Transverse colon (tissue), 4 donors: ENCODE results near the gene TMEM123. TPM values are rescaled to one million over a fixed set of nuclear protein-coding genes. Genes with fewer than 3 reads are reported as not detected.

Source experiments
- DNase-seq: peaks from one replicate; pipeline ENCODE4 v3.0.0-alpha.2; 2019
- H3K27ac ChIP-seq, 4 donors: fragments of 200-600 bp; sonication (generic); 2 replicates each; pipeline ENCODE4 v1.5.1; 2016 to 2018; ENCODE audit warnings: inconsistent platforms in 4 of 4
- H3K27me3 ChIP-seq: fragments of 200-600 bp; sonication (generic); 2 replicates; pipeline ENCODE4 v1.5.1; 2017; ENCODE audit warnings: inconsistent platforms
- H3K36me3 ChIP-seq, 4 donors: fragments of 200-600 bp; sonication (generic); 2 replicates each; pipeline ENCODE4 v1.5.1; 2017 to 2019; ENCODE audit warnings: inconsistent platforms in 4 of 4
- H3K4me1 ChIP-seq, 4 donors: fragments of 200-600 bp; sonication (generic); 2 replicates each; pipeline ENCODE4 v1.5.1; 2017 to 2020; ENCODE audit warnings: inconsistent platforms in 4 of 4
- H3K4me3 ChIP-seq, 4 donors: fragments of 200-600 bp; sonication (generic); 1 replicate in 1 of 4; 2 replicates in 3 of 4; pipeline versions ENCODE4 v1.5.1 to v1.6.1; 2017 to 2019; ENCODE audit warnings: inconsistent platforms in 4 of 4
- H3K9me3 ChIP-seq, 2 donors: fragments of 200-600 bp; sonication (generic); 2 replicates each; pipeline ENCODE4 v1.5.1; 2017 to 2019; ENCODE audit warnings: inconsistent platforms in 2 of 2
- CTCF ChIP-seq, 5 experiments: fragments of 200-600 bp in 3 of 5; fragments of 450-650 bp in 2 of 5; sonication (generic) in 3 of 5; IDR thresholded peaks; 1 replicate in 2 of 5; 2 replicates in 3 of 5; pipeline ENCODE4 v1.5.1; 2016 to 2017; ENCODE audit warnings: antibody characterized with exemption in 5 of 5, inconsistent platforms in 3 of 5, mild to moderate bottlenecking in 2 of 5, moderate library complexity in 1 of 5
- EP300 ChIP-seq: sonication (generic); formaldehyde crosslinking; IDR thresholded peaks from one replicate; pipeline ENCODE4 v1.6.1; 2017; ENCODE audit warnings: antibody characterized with exemption, low read depth
- POLR2A ChIP-seq: fragments of 450-650 bp; IDR thresholded peaks from one replicate; pipeline ENCODE4 v1.6.1; 2016; ENCODE audit warnings: antibody characterized with exemption, mild to moderate bottlenecking, moderate library complexity
- POLR2AphosphoS5 ChIP-seq, 3 donors: sonication (generic); formaldehyde crosslinking; IDR thresholded peaks; one replicate each; pipeline ENCODE4 v1.6.1; 2016; ENCODE audit warnings: antibody characterized with exemption in 3 of 3
- WGBS, 2 donors: methylation state at CpG; one replicate each; pipeline ENCODE4 v1.1.5; 2018; ENCODE audit warnings: low coverage in 1 of 2; 5-methylcytosine and 5-hydroxymethylcytosine counted together
- in situ Hi-C, 4 donors: fragments of 200-750 bp; cut with MboI; loops; one replicate each; pipeline versions ENCODE4 v1.15.0 to v1.15.1; 2017; ENCODE audit warnings: low sequenced_read_pairs in 3 of 4, low pct_ligation_motif_present in 1 of 4, low pct_unique_long_range_greater_than_20kb in 1 of 4
- intact Hi-C: fragments of 100-400 bp; cut with DNase I; formaldehyde crosslinking; loops from one replicate; pipeline ENCODE4 v1.15.1; 2023; ENCODE audit warnings: low total_unique reads
- total RNA-seq, 4 donors: library from RNA; depleted of rRNA; stranded (reverse); fragments of >200 nt; gene quantifications; one replicate each; pipeline ENCODE4 v1.1.0, GENCODE V29; 2016

TMEM123 gene
- total RNA-seq, 4 donors from 2014 or later = 55.4 to 137 (median 104) TPM

- no peaks in the 10 kb centered on the region for H3K36me3 ChIP-seq
- in situ Hi-C loops (no loop called here), intact Hi-C loops (no loop called here)
- no peak for TF ChIP-seq POLR2AphosphoS5 (IDR thresholded peaks at IDR 0.05)
- no peak for TF ChIP-seq CTCF (IDR thresholded peaks at IDR 0.05)
- TF ChIP-seq POLR2A = no peak
- H3K27me3 ChIP-seq = no peaks in the 10 kb centered on the region
- no peak overlapping the region for H3K27ac ChIP-seq
- no peak overlapping the region for H3K4me3 ChIP-seq
- peaks cover 15 to 42% (median 19%) of the 10 kb centered on the region in 4 donors for H3K4me1 ChIP-seq
- no peaks in the 10 kb centered on the region for H3K9me3 ChIP-seq
- no peak for DNase-seq
These were observed 26.0 kb downstream of the TMEM123 start for GRCh38 chr11:102426570-102426969.

- DNase-seq = no peak
- H3K27ac ChIP-seq = no peak overlapping the region
- TF ChIP-seq POLR2AphosphoS5 (IDR thresholded peaks at IDR 0.05) = no peak
- no peak for TF ChIP-seq EP300
- no peak overlapping the region for H3K4me3 ChIP-seq
- in situ Hi-C loops = no loop called here
- 56 to 62% methylated on average over 1 to 2 of the region's 2 CpGs for WGBS, 2 donors
- no peaks in the 10 kb centered on the region for H3K27me3 ChIP-seq
- H3K9me3 ChIP-seq = no peaks in the 10 kb centered on the region
- H3K36me3 ChIP-seq = no peaks in the 10 kb centered on the region
- intact Hi-C loops = no loop called here
- H3K4me1 ChIP-seq = peaks cover 15 to 41% (median 19%) of the 10 kb centered on the region in 4 donors
These were observed 26.6 kb downstream of the TMEM123 start for GRCh38 chr11:102426000-102426399.

GRCh38 chr11:102423936-102424335, 28.6 kb downstream of the TMEM123 start:
- intact Hi-C loops (no loop called here), in situ Hi-C loops (no loop called here)
- H3K9me3 ChIP-seq = no peaks in the 10 kb centered on the region
- TF ChIP-seq POLR2A = no peak
- TF ChIP-seq EP300 = no peak
- TF ChIP-seq POLR2AphosphoS5 (IDR thresholded peaks at IDR 0.05) = no peak
- no peak for TF ChIP-seq CTCF (IDR thresholded peaks at IDR 0.05)
- WGBS, 2 donors = 74 to 92% methylated on average over 1 of the region's 1 CpG
- H3K4me1 ChIP-seq = peaks cover 0 to 26% (median 10%) of the 10 kb centered on the region in 4 donors
- DNase-seq = no peak
- H3K4me3 ChIP-seq = no peak overlapping the region
- H3K36me3 ChIP-seq = no peaks in the 10 kb centered on the region
- no peak overlapping the region for H3K27ac ChIP-seq
- no peaks in the 10 kb centered on the region for H3K27me3 ChIP-seq

- TF ChIP-seq EP300 = no peak
- no peak for TF ChIP-seq POLR2A
- no peak for TF ChIP-seq POLR2AphosphoS5 (IDR thresholded peaks at IDR 0.05)
- TF ChIP-seq CTCF (IDR thresholded peaks at IDR 0.05) = no peak
- Histone ChIP-seq H3K9me3 (no peaks in the 10 kb centered on the region), H3K4me1 (peaks cover 0 to 22% (median 8%) of the 10 kb centered on the region in 4 donors), H3K27ac (no peak overlapping the region), H3K4me3 (no peak overlapping the region), H3K27me3 (no peaks in the 10 kb centered on the region), H3K36me3 (no peaks in the 10 kb centered on the region)
- DNase-seq = no peak
- WGBS, 2 donors = 79 to 85% methylated on average over 3 to 4 of the region's 4 CpGs
- in situ Hi-C loops = no loop called here
- intact Hi-C loops = no loop called here
These were observed 29.5 kb downstream of the TMEM123 start for GRCh38 chr11:102422817-102423712.
